Activated T-helper 1 cell treated with anti-CD3 and anti-CD28 coated beads, Interleukin-12 subunit alpha, Interleukin-12 subunit beta, Interleukin-2, Interleukin-4 antibody, amounts not matched to agents 30 ng/mL and 10 ng/mL and 1 ng/mL, durations not matched to agents 14 hours and 24 hours and 36 hours (primary cell): ENCODE data around the gene C2CD2L. TPM values are rescaled to one million over a fixed set of nuclear protein-coding genes. Genes with fewer than 3 reads are reported as not detected.

ENCODE experiments used
- DNase-seq: peaks from one replicate; pipeline ENCODE4 v3.0.0; 2021; ENCODE audit warnings: low spot score
- H3K27ac Mint-ChIP-seq: one replicate; pipeline ENCODE4 v1.8.0; 2021; ENCODE audit warnings: mild to moderate bottlenecking, mixed read lengths
- H3K27me3 Mint-ChIP-seq: one replicate; pipeline ENCODE4 v1.8.0; 2022; ENCODE audit warnings: mild to moderate bottlenecking, moderate library complexity, mixed read lengths; ENCODE audit not compliant: insufficient read depth
- H3K36me3 Mint-ChIP-seq: one replicate; pipeline ENCODE4 v1.8.0; 2021; ENCODE audit warnings: low read depth, mixed read lengths
- H3K4me1 Mint-ChIP-seq: one replicate; pipeline ENCODE4 v1.8.0; 2021; ENCODE audit warnings: low read depth, mixed read lengths
- H3K4me3 Mint-ChIP-seq: one replicate; pipeline ENCODE4 v1.8.0; 2021; ENCODE audit warnings: mild to moderate bottlenecking, moderate library complexity, mixed read lengths
- H3K9me3 Mint-ChIP-seq: one replicate; pipeline ENCODE4 v1.8.0; 2021; ENCODE audit warnings: mixed read lengths
- intact Hi-C: fragments of 100-400 bp; cut with micrococcal nuclease; formaldehyde crosslinking; loops from one replicate; pipeline ENCODE4 v1.15.1; 2024
- total RNA-seq: library from RNA; stranded (reverse); gene quantifications from 2 replicates; pipeline ENCODE4 v1.2.3, GENCODE V29; 2022

C2CD2L gene
- total RNA-seq, 1 donor from 2014 or later: 38.2 TPM

GRCh38 chr11:119112314-119113020 is 5.3 kb downstream of the C2CD2L start:
- Mint-ChIP-seq H3K36me3 (peaks cover 45% of the 10 kb centered on the region), H3K9me3 (no peaks in the 10 kb centered on the region), H3K27ac (no peak overlapping the region), H3K27me3 (no peaks in the 10 kb centered on the region), H3K4me3 (no peak overlapping the region), H3K4me1 (peaks cover 46% of the 10 kb centered on the region)
- intact Hi-C loops: no loop called here
- DNase-seq: no peak

DNA sequence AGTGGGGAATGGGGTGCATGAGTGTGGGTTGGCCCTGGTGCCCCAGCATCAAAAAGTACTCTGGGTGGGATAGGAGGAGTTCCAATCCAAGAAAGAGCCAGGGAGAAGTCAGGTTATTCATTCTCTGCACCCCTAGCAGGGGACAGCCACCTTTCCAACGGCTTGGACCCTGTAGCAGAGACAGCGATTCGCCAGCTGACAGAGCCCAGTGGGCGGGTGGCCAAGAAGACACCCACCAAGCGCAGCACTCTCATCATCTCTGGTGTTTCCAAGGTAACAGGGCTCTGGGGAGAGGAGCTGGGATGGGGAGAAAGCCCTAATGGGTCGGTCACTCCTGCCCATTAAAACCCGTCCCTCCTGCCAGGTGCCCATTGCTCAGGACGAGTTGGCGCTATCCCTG is 6.6 kb downstream of the C2CD2L start:
- Mint-ChIP-seq H3K4me1 (peaks cover 39% of the 10 kb centered on the region), H3K27ac (no peak overlapping the region)
- intact Hi-C loops: no loop called here

GRCh38 chr11:119114351-119114750 is 7.2 kb downstream of the C2CD2L start:
- Mint-ChIP-seq H3K27me3 (no peaks in the 10 kb centered on the region), H3K36me3 (peaks cover 48% of the 10 kb centered on the region), H3K27ac (peak overlapping the region; percentile 93), H3K4me3 (peak overlapping the region; percentile 28), H3K4me1 (peaks cover 32% of the 10 kb centered on the region), H3K9me3 (no peaks in the 10 kb centered on the region)
- intact Hi-C loops: no loop called here
- DNase-seq: no peak

More for the DNA sequence above, 6.6 kb downstream of the C2CD2L start:
- no peak for DNase-seq
- Mint-ChIP-seq H3K36me3 (peaks cover 51% of the 10 kb centered on the region), H3K27me3 (no peaks in the 10 kb centered on the region), H3K9me3 (no peaks in the 10 kb centered on the region), H3K4me3 (peak overlapping the region; percentile 28)

GRCh38 chr11:119115484-119116234 is 8.5 kb downstream of the C2CD2L start:
- no peaks in the 10 kb centered on the region for H3K27me3 Mint-ChIP-seq
- peak overlapping the region; percentile 78 for H3K4me3 Mint-ChIP-seq
- intact Hi-C loops: loop anchor here (1.0 kb wide), 1 partner anchor 8 kb away; the partner anchor contains the start of gene C2CD2L
- H3K4me1 Mint-ChIP-seq: peaks cover 25% of the 10 kb centered on the region
- no peaks in the 10 kb centered on the region for H3K9me3 Mint-ChIP-seq
- peak overlapping the region; percentile 93 for H3K27ac Mint-ChIP-seq
- H3K36me3 Mint-ChIP-seq: peaks cover 45% of the 10 kb centered on the region
- DNase-seq: no peak

DNA sequence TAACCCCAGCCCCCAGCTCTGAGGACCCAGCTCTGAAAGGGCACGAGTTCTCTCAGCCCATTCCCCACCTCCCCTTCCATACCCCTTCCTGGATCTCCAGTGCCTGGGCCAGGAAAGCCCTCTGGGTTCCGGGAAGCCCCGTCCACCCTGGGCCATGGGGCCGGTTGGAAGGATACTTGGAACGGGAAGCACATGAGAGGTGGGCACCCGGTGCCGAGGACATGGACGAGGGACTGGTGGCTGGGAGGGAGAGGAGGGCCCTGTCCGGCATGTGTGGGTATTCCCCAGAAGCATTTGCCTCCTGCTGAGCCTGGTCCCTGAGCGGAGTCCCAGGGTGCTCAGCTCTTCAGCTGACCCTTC is 9.1 kb downstream of the C2CD2L start:
- Mint-ChIP-seq H3K27ac (peak overlapping the region; percentile 93), H3K27me3 (no peaks in the 10 kb centered on the region), H3K4me1 (peaks cover 29% of the 10 kb centered on the region), H3K4me3 (peak overlapping the region; percentile 78), H3K9me3 (no peaks in the 10 kb centered on the region), H3K36me3 (peaks cover 45% of the 10 kb centered on the region)
- intact Hi-C loops: no loop called here
- no peak for DNase-seq

GRCh38 chr11:119116601-119117000 is 9.5 kb downstream of the C2CD2L start:
- no peak overlapping the region for H3K4me3 Mint-ChIP-seq
- DNase-seq: no peak
- intact Hi-C loops: no loop called here
- H3K27ac Mint-ChIP-seq: no peak overlapping the region
- no peaks in the 10 kb centered on the region for H3K27me3 Mint-ChIP-seq
- no peaks in the 10 kb centered on the region for H3K9me3 Mint-ChIP-seq
- H3K4me1 Mint-ChIP-seq: peaks cover 28% of the 10 kb centered on the region
- H3K36me3 Mint-ChIP-seq: peaks cover 42% of the 10 kb centered on the region

GRCh38 chr11:119117004-119117706 is 10.0 kb downstream of the C2CD2L start:
- peak overlapping the region; percentile 13 for H3K27ac Mint-ChIP-seq
- H3K9me3 Mint-ChIP-seq: no peaks in the 10 kb centered on the region
- no peaks in the 10 kb centered on the region for H3K27me3 Mint-ChIP-seq
- H3K4me3 Mint-ChIP-seq: no peak overlapping the region
- intact Hi-C loops: no loop called here
- no peak for DNase-seq
- H3K36me3 Mint-ChIP-seq: peaks cover 42% of the 10 kb centered on the region
- peaks cover 28% of the 10 kb centered on the region for H3K4me1 Mint-ChIP-seq

DNA sequence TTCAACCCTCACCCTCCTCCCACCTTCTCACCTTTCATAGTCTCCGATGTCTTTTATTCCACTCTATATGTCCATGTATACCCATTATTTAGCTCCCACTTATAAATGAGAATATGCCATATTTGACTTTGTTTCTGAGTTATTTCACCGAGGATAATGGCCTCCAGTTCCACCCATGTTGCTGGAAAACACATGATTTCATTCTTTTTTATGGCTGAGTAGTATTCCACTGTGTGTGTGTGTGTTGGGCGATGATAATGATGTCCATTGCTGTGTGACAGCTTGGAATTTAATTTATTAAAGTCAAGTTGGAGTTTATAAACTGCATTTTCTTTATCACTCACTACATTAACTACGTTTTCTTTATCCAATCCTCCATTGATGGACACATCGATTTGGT is 11.1 kb downstream of the C2CD2L start:
- no peak overlapping the region for H3K4me3 Mint-ChIP-seq
- peaks cover 40% of the 10 kb centered on the region for H3K36me3 Mint-ChIP-seq
- H3K4me1 Mint-ChIP-seq: peaks cover 38% of the 10 kb centered on the region

GRCh38 chr11:119118946-119119345 is 11.8 kb downstream of the C2CD2L start:
- H3K4me3 Mint-ChIP-seq: no peak overlapping the region

More for the DNA sequence above, 11.1 kb downstream of the C2CD2L start:
- Mint-ChIP-seq H3K27ac (no peak overlapping the region), H3K27me3 (no peaks in the 10 kb centered on the region), H3K9me3 (no peaks in the 10 kb centered on the region)
- DNase-seq: no peak
- intact Hi-C loops: no loop called here

DNA sequence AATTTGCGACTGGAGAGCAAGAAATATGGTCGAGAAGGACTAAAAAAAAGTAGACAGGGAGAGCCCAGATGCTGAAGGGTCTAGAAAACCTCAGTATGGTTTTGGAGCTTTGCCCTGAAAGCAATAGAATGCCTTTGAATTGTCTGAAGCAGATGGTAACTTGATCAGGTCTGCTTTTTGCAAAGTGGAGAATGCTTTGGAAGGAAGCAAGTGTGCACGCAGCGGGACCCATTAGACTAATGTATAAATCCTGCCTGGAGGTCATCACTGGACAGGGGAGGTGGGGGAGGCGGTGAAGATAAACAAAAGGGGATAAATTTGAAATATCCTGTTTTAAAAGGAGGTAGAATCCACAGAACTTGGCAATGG is 13.5 kb downstream of the C2CD2L start:
- H3K27ac Mint-ChIP-seq: peak overlapping the region; percentile 83
- H3K4me3 Mint-ChIP-seq: peak overlapping the region; percentile 98
- no peaks in the 10 kb centered on the region for H3K9me3 Mint-ChIP-seq
- H3K27me3 Mint-ChIP-seq: no peaks in the 10 kb centered on the region
- peaks cover 42% of the 10 kb centered on the region for H3K4me1 Mint-ChIP-seq
- no peak for DNase-seq
- H3K36me3 Mint-ChIP-seq: peaks cover 29% of the 10 kb centered on the region
- intact Hi-C loops: loop anchor here (1.0 kb wide), 12 partner anchors 13 to 261 kb away; partner anchors contain the start of genes C2CD2L, DPAGT1, HYOU1 and NLRX1

More at GRCh38 chr11:119118946-119119345, 11.8 kb downstream of the C2CD2L start:
- Mint-ChIP-seq H3K9me3 (no peaks in the 10 kb centered on the region), H3K27ac (no peak overlapping the region), H3K4me1 (peaks cover 43% of the 10 kb centered on the region), H3K27me3 (no peaks in the 10 kb centered on the region), H3K36me3 (peaks cover 33% of the 10 kb centered on the region)
- no peak for DNase-seq
- intact Hi-C loops: no loop called here

DNA sequence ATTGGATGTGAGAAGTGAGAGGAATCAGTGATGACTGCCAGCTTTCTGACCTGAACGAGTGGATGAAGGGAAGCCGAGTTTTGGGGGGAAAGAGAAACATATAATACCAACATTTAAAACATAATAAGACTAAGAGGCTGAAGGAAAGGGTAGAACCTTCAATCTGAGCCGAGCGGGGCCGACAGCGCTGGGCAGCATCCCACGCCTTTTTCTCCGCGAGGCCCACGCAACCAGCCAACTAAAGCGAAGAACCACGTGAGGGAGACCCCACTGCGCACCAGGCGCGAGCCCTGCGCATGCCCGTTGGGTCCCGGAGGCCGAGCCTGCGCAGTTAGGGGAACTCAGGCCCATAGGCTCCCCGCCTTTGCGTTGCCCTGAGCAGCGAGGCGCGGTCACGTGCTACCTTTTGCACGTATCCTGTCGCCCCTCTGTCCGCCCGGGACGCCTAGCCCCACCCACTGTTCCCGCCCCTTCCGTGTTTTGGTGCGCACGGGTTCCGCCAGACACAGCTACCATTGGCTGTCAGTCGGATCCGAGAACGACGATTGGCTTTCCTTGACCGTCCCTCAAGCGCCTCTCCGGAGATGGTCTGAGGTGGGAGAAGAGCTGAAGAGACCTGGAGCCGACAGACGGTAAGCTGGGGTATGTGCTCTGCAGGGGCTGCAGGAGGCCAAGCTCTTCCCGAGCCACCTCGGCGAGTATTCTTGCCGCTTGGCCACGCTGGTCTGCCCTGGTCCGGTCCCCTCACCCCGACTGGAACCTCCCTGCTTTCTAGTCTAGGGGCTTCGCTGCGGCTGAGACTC is 14.1 kb downstream of the C2CD2L start, which contains the start of gene HINFP:
TSS of gene HINFP (plus strand) at position 573 of the 803 bp plus-strand sequence. CDS start 5,365 bp downstream, outside the sequence.
- Mint-ChIP-seq H3K9me3 (no peaks in the 10 kb centered on the region), H3K27me3 (no peaks in the 10 kb centered on the region), H3K4me3 (peak within 1 kb of the TSS; percentile 98), H3K27ac (peak within 1 kb of the TSS; percentile 83), H3K36me3 (peaks cover 23% of the 10 kb centered on the region), H3K4me1 (peaks cover 36% of the 10 kb centered on the region)
- DNase-seq: peak; percentile 99
- intact Hi-C loops: loop anchor here (1.0 kb wide), 12 partner anchors 14 to 260 kb away; partner anchors contain the start of genes C2CD2L, DPAGT1, HYOU1 and NLRX1

DNA sequence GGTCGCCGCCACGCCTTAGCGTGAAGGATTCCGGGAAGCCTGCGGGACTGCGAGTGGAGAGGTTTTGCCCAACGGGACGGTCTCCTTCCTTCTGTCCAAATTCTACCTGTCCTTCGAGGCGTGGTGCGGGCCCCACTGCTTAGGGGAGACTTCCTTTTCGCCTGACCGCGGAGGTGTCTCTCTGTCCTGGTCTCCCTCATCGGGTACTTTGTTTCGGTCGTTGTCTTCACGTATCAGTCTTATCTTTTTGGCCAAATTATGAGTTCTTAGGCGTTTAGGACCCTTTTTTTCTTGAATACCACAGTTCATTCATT is 14.6 kb downstream of the C2CD2L start:
- Mint-ChIP-seq H3K4me1 (peaks cover 39% of the 10 kb centered on the region), H3K4me3 (peak overlapping the region; percentile 98), H3K9me3 (no peaks in the 10 kb centered on the region), H3K27ac (peak overlapping the region; percentile 83), H3K27me3 (no peaks in the 10 kb centered on the region), H3K36me3 (peaks cover 22% of the 10 kb centered on the region)
- no peak for DNase-seq
- intact Hi-C loops: loop anchor here (1.0 kb wide), 12 partner anchors 14 to 260 kb away; partner anchors contain the start of genes C2CD2L, DPAGT1, HYOU1 and NLRX1
